Measurements from ENCODE around the gene KDM4B. TPM values are rescaled to one million over a fixed set of nuclear protein-coding genes. Genes with fewer than 3 reads are reported as not detected.

Gene KDM4B
- total RNA-seq, 1 experiment from 2014 or later, result 43.7 TPM

DNA sequence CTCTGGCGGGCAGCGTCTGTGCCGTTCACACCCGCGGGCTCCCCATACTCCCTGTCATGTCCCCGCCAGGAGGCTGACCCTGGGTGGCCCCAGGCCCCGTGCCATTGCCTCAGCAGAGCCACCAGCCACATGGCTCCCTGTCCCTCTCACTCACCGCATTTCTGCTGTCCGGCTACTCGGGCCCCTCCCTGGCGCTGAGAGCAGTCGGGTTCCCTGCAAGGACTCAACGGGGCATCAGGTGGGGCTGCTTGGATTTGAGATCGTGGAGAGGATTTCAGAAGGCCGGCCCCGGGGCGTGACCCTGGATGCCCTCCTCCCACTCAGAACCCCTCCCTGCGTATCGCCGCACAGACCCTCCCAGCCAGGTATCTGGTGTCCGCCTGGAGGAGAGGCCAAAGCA, 142.1 kb downstream of the KDM4B start:
- no peaks in the 10 kb centered on the region for H3K23me2 ChIP-seq (ENCODE audit: insufficient read length, low read depth, low read length, poor library complexity, severe bottlenecking)
- no peak overlapping the region for H3K4me3 Mint-ChIP-seq
- no peak overlapping the region for H2BK20ac ChIP-seq (ENCODE audit: low read depth, low read length, poor library complexity, severe bottlenecking)
- no peak overlapping the region for H4K5ac ChIP-seq (ENCODE audit: insufficient read length, low read depth, low read length)
- no CpG with 5 or more reads among the region's 21 CpGs for WGBS (ENCODE audit: extremely low coverage, insufficient read length, low lambda C conversion rate)
- no peak overlapping the region for H3K23ac ChIP-seq (ENCODE audit: insufficient read length, low read depth, low read length)
- H2BK5ac ChIP-seq (ENCODE audit: insufficient read length, low read length), result no peak overlapping the region
- H3K27me3 ChIP-seq (ENCODE audit: insufficient read depth, low read length), result no peaks in the 10 kb centered on the region
- H3K4me2 ChIP-seq (ENCODE audit: insufficient read depth, insufficient read length, low read length), result no peak overlapping the region
- no peaks in the 10 kb centered on the region for H3K79me2 ChIP-seq (ENCODE audit: insufficient read depth, low read length)
- H4K8ac ChIP-seq (replicated peaks; ENCODE audit: insufficient read length, low read depth, low read length), result no peak overlapping the region
- no peak overlapping the region for H2BK12ac ChIP-seq (ENCODE audit: insufficient read length, low read depth, low read length)
- H3K27me3 Mint-ChIP-seq (ENCODE audit: low read depth), result no peaks in the 10 kb centered on the region
- no peak overlapping the region for H2BK120ac ChIP-seq (ENCODE audit: low read depth, low read length, poor library complexity, severe bottlenecking)
- no peak overlapping the region for H3K18ac ChIP-seq (ENCODE audit: insufficient read length, low read depth, low read length)
- peaks cover 9 to 25% (median 22%) of the 10 kb centered on the region in 3 experiments; a peak in 6 of 7 replicates for H3K36me3 Mint-ChIP-seq (ENCODE audit: insufficient read depth in 1 of 3, low read depth in 3 of 3)
- H3K14ac ChIP-seq (ENCODE audit: insufficient read depth, low read length), result no peak overlapping the region
- no peak for DNase-seq
- H3K9me3 Mint-ChIP-seq, result no peaks in the 10 kb centered on the region
- no peak overlapping the region for H3K4ac ChIP-seq (ENCODE audit: low read depth, low read length)
- no peak for TF ChIP-seq CTCF (conservative IDR thresholded peaks at IDR 0.05)
- H3K4me1 ChIP-seq (ENCODE audit: insufficient read depth, low read length), result peaks cover 4% of the 10 kb centered on the region; the same call in 1 of the 2 replicates
- no peaks in the 10 kb centered on the region for H4K20me1 ChIP-seq (ENCODE audit: control insufficient read depth, insufficient read depth, insufficient read length)
- no peak overlapping the region for H3K9ac ChIP-seq (ENCODE audit: extremely low read depth, insufficient read length, low read length)
- H2BK15ac ChIP-seq (ENCODE audit: low read depth, low read length), result no peak overlapping the region
- H3K27ac ChIP-seq (ENCODE audit: insufficient read length, low read depth, low read length), result no peak overlapping the region
- no peak overlapping the region for H2AFZ ChIP-seq (ENCODE audit: low read length)
- H3K79me1 ChIP-seq (ENCODE audit: insufficient read depth, low read depth, low read length, poor library complexity, severe bottlenecking), result no peaks in the 10 kb centered on the region
- H3K9me3 ChIP-seq (ENCODE audit: control insufficient read depth, low read depth, low read length), result no peaks in the 10 kb centered on the region
- no peak overlapping the region for H2AK5ac ChIP-seq (ENCODE audit: insufficient read length, low read length)
- H3K27ac Mint-ChIP-seq, result peak overlapping the region in 1 of 3 experiments; percentile 85; a peak in 1 of 7 replicates
- H3T11ph ChIP-seq (ENCODE audit: low read length), result no peak overlapping the region
- H4K91ac ChIP-seq (ENCODE audit: insufficient read length, low read depth, low read length), result no peak overlapping the region
- H3K4me1 Mint-ChIP-seq, result peaks cover 32 to 56% of the 10 kb centered on the region in 2 experiments
- H3K56ac ChIP-seq (ENCODE audit: insufficient read length, low read depth, low read length), result no peak overlapping the region
